Uterus (tissue), 4 donors: ENCODE data around the gene ME1. TPM values are rescaled to one million over a fixed set of nuclear protein-coding genes. Genes with fewer than 3 reads are reported as not detected.
"Not testable (repeated sequence)": the region's sequence is repeated elsewhere in the genome, so short reads cannot be mapped to it uniquely, and the experiment has no call there.

Source experiments
- DNase-seq, 2 donors: peaks; one replicate each; pipeline ENCODE4 v3.0.0-alpha.2; 2019 to 2020
- H3K27ac ChIP-seq, 2 donors: fragments of 200-600 bp; sonication (generic); 1 replicate in 1 of 2; 2 replicates in 1 of 2; pipeline ENCODE4 v1.5.1; 2016 to 2018
- H3K27me3 ChIP-seq, 2 donors: fragments of 200-600 bp; sonication (generic); one replicate each; pipeline ENCODE4 v1.5.1; 2018 to 2019; ENCODE audit warnings: control low read depth in 1 of 2
- H3K36me3 ChIP-seq, 2 donors: fragments of 200-600 bp; sonication (generic); one replicate each; pipeline ENCODE4 v1.5.1; 2019; ENCODE audit warnings: control low read depth in 1 of 2
- H3K4me1 ChIP-seq, 2 donors: fragments of 200-600 bp; sonication (generic); one replicate each; pipeline ENCODE4 v1.5.1; 2018 to 2019; ENCODE audit warnings: control low read depth in 1 of 2
- H3K4me3 ChIP-seq, 2 donors: fragments of 200-600 bp; sonication (generic); 1 replicate in 1 of 2; 2 replicates in 1 of 2; pipeline ENCODE4 v1.5.1; 2018 to 2019; ENCODE audit warnings: mild to moderate bottlenecking in 1 of 2
- H3K9me3 ChIP-seq, 2 donors: fragments of 200-600 bp; sonication (generic); one replicate each; pipeline ENCODE4 v1.5.1; 2019; ENCODE audit warnings: control low read depth in 1 of 2
- POLR2A ChIP-seq, 2 donors: fragments of 450-650 bp; IDR thresholded peaks; one replicate each; pipeline ENCODE4 v1.6.1; 2016; ENCODE audit warnings: antibody characterized with exemption in 2 of 2, mild to moderate bottlenecking in 1 of 2, moderate library complexity in 1 of 2
- intact Hi-C: fragments of 100-400 bp; cut with DNase I; formaldehyde crosslinking; loops from one replicate; pipeline ENCODE4 v1.15.1; 2023; ENCODE audit warnings: low total_unique reads
- total RNA-seq, 4 donors: library from RNA; depleted of rRNA in 3 of 4; stranded (reverse); fragments of >200 nt in 3 of 4; gene quantifications; one replicate each; pipeline versions ENCODE4 v1.1.0 to v1.2.4, GENCODE V29; 2014 to 2023
- TF ChIP-seq, protein P1 (sequence below), 4 experiments: fragments of 200-600 bp in 2 of 4; fragments of 450-650 bp in 2 of 4; sonication (generic) in 2 of 4; IDR thresholded peaks; one replicate each; pipeline ENCODE4 v1.5.1; 2016 to 2019; ENCODE audit warnings: antibody characterized with exemption in 4 of 4, mild to moderate bottlenecking in 2 of 4, moderate library complexity in 1 of 4
- donor health status: DM: yes; HTN: yes; CAD: no.

ME1 gene
- total RNA-seq, 4 donors from 2014 or later: 1.0 to 18.5 (median 3.2) TPM

GRCh38 chr6:83192456-83192855, 238.4 kb downstream of the ME1 start:
- H3K36me3 ChIP-seq: no peaks in the 10 kb centered on the region
- H3K4me1 ChIP-seq: peaks cover 0 to 5% of the 10 kb centered on the region in 2 donors
- H3K9me3 ChIP-seq: no peaks in the 10 kb centered on the region
- TF ChIP-seq, protein P1, sequence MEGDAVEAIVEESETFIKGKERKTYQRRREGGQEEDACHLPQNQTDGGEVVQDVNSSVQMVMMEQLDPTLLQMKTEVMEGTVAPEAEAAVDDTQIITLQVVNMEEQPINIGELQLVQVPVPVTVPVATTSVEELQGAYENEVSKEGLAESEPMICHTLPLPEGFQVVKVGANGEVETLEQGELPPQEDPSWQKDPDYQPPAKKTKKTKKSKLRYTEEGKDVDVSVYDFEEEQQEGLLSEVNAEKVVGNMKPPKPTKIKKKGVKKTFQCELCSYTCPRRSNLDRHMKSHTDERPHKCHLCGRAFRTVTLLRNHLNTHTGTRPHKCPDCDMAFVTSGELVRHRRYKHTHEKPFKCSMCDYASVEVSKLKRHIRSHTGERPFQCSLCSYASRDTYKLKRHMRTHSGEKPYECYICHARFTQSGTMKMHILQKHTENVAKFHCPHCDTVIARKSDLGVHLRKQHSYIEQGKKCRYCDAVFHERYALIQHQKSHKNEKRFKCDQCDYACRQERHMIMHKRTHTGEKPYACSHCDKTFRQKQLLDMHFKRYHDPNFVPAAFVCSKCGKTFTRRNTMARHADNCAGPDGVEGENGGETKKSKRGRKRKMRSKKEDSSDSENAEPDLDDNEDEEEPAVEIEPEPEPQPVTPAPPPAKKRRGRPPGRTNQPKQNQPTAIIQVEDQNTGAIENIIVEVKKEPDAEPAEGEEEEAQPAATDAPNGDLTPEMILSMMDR (IDR thresholded peaks at IDR 0.05): no peak
- TF ChIP-seq POLR2A (IDR thresholded peaks at IDR 0.05): no peak
- H3K27ac ChIP-seq: peak overlapping the region; percentile 76 to 81
- H3K4me3 ChIP-seq: peak overlapping the region; percentile 86 to 96
- intact Hi-C loops: no loop called here
- H3K27me3 ChIP-seq: no peaks in the 10 kb centered on the region
- no peak for DNase-seq

DNA sequence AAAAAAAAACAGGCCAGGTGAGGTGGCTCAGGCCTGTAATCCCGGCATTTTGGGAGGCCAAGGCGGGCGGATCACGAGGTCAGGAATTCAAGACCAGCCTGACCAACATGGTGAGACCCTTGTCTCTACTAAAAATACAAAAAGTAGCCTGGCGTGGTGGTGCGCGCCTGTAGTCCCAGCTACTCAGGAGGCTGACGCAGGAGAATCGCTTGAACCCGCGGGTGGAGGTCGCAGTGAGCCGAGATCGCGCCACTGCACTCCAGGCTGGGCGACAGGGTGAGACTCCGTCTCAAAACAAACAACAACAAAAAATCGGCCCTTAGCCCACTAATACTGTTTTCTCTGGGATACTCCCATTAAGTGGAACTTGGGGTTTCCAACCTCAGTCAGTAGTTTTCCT, 238.9 kb downstream of the ME1 start:
- intact Hi-C loops, H3K4me1 ChIP-seq, H3K36me3 ChIP-seq, DNase-seq, H3K27ac ChIP-seq, H3K9me3 ChIP-seq, H3K27me3 ChIP-seq: not testable (repeated sequence)
- peak overlapping the region; percentile 86 to 96 for H3K4me3 ChIP-seq

DNA sequence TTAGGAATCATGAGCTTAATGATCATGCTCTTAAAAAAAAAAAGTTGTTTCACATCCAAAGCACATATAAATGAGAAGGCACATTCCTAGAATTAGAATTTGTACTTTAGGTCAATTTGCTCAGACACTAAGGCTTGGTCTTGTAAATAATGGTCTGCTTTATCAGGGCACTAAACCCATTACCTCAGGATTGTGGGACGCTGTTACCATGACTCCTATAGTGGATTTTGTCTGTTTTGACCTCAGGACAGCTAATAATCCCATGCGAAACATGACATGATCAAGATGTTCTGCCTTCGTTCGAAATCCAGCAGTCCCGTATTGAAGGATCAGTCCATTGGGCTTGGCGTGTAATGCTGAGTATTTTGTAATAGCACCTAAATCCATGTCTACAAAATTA, 240.2 kb downstream of the ME1 start:
- Histone ChIP-seq H3K4me3 (no peak overlapping the region), H3K27ac (no peak overlapping the region), H3K36me3 (no peaks in the 10 kb centered on the region), H3K27me3 (no peaks in the 10 kb centered on the region), H3K4me1 (peaks cover 0 to 5% of the 10 kb centered on the region in 2 donors), H3K9me3 (no peaks in the 10 kb centered on the region)
- DNase-seq: no peak
- intact Hi-C loops: no loop called here
- TF ChIP-seq, protein P1 (IDR thresholded peaks at IDR 0.05): no peak
- no peak for TF ChIP-seq POLR2A (IDR thresholded peaks at IDR 0.05)

- TF ChIP-seq, protein P1 (IDR thresholded peaks at IDR 0.05): no peak
- no peak for TF ChIP-seq POLR2A (IDR thresholded peaks at IDR 0.05)
- no peak overlapping the region for H3K27ac ChIP-seq
- no peaks in the 10 kb centered on the region for H3K36me3 ChIP-seq
- intact Hi-C loops: no loop called here
- no peaks in the 10 kb centered on the region for H3K27me3 ChIP-seq
- DNase-seq: no peak
- H3K4me1 ChIP-seq: peaks cover 0 to 5% of the 10 kb centered on the region in 2 donors
- no peaks in the 10 kb centered on the region for H3K9me3 ChIP-seq
- H3K4me3 ChIP-seq: no peak overlapping the region
Measured at GRCh38 chr6:83188501-83188900, 242.3 kb downstream of the ME1 start.

DNA sequence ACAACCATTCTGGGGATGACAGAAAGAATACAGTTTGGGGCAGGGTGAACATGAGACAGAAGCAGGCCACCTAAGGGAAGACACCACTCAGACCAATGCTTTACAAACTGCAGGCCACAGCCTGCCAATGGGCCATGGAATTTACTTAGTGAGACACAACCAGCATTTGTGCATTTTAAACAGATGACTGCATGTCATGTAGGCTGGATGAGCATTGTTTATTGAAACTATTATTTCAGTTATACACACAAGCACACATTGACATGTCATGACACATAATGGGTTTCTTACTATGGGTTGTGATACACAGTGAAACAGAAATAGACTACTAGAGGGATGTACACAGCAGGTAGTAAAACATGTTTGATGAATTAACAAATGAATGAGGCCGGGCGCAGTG, 245.8 kb downstream of the ME1 start:
- no peaks in the 10 kb centered on the region for H3K4me1 ChIP-seq
- no peak overlapping the region for H3K4me3 ChIP-seq
- no peaks in the 10 kb centered on the region for H3K9me3 ChIP-seq
- no peaks in the 10 kb centered on the region for H3K36me3 ChIP-seq
- H3K27me3 ChIP-seq: no peaks in the 10 kb centered on the region
- intact Hi-C loops: no loop called here
- H3K27ac ChIP-seq: no peak overlapping the region
- DNase-seq: no peak
- TF ChIP-seq, protein P1 (IDR thresholded peaks at IDR 0.05): no peak
- TF ChIP-seq POLR2A (IDR thresholded peaks at IDR 0.05): no peak
